Activated CD4-positive, alpha-beta T cell treated with anti-CD3 and anti-CD28 coated beads for 36 hours (primary cell): ENCODE measurements around the gene PBLD. TPM values are rescaled to one million over a fixed set of nuclear protein-coding genes. Genes with fewer than 3 reads are reported as not detected.
"Not testable (repeated sequence)": the region's sequence is repeated elsewhere in the genome, so short reads cannot be mapped to it uniquely, and the experiment has no call there.

Source experiments
- ATAC-seq: fragments of 200-7000 bp; cut with Tn5 transposase; one replicate; pipeline ENCODE4 v1.10.0; 2021; ENCODE audit warnings: mild to moderate bottlenecking, moderate library complexity
- CTCF ChIA-PET: fragments of 350-600 bp; sonication (Branson Sonifier 250); formaldehyde crosslinking; loops from one replicate; lab custom pipeline; 2021; ENCODE audit warnings: antibody characterized with exemption; lab: Charles Lee
- POLR2A ChIA-PET: fragments of 350-600 bp; sonication (Branson Sonifier 250); formaldehyde crosslinking; loops from one replicate; lab custom pipeline; 2021; ENCODE audit warnings: antibody characterized with exemption, inconsistent platforms; lab: Charles Lee
- DNase-seq: peaks from one replicate; pipeline ENCODE4 v3.0.0-alpha.2; 2020
- H3K27ac Mint-ChIP-seq: one replicate; pipeline ENCODE4 v1.8.0; 2021; ENCODE audit warnings: mixed read lengths
- H3K27me3 Mint-ChIP-seq: one replicate; pipeline ENCODE4 v1.8.0; 2021; ENCODE audit warnings: mixed read lengths
- H3K36me3 Mint-ChIP-seq: one replicate; pipeline ENCODE4 v1.8.0; 2021; ENCODE audit warnings: low read depth, mixed read lengths
- H3K4me1 Mint-ChIP-seq: one replicate; pipeline ENCODE4 v1.8.0; 2021; ENCODE audit warnings: mixed read lengths
- H3K4me3 Mint-ChIP-seq: one replicate; pipeline ENCODE4 v1.8.0; 2021; ENCODE audit warnings: mild to moderate bottlenecking, moderate library complexity, mixed read lengths
- H3K9me3 Mint-ChIP-seq: one replicate; pipeline ENCODE4 v1.8.0; 2021; ENCODE audit warnings: low read depth, mixed read lengths
- intact Hi-C, 2 experiments: fragments of 100-400 bp; cut with DNase I in 1 of 2; cut with micrococcal nuclease in 1 of 2; formaldehyde crosslinking; loops; one replicate each; pipeline versions ENCODE4 v1.14.2 to v1.15.1; 2022 to 2024; cut with DNase I, micrococcal nuclease
- total RNA-seq, 2 experiments: library from RNA; stranded (reverse); gene quantifications; one replicate each; pipeline ENCODE4 v1.2.3, GENCODE V29; 2021

The PBLD gene
- total RNA-seq, 2 experiments from 2014 or later = 1.1 to 1.2 TPM

- H3K9me3 Mint-ChIP-seq = no peaks in the 10 kb centered on the region
- no peaks in the 10 kb centered on the region for H3K36me3 Mint-ChIP-seq
- DNase-seq = no peak
- H3K4me1 Mint-ChIP-seq = peaks cover 7% of the 10 kb centered on the region
- no peak overlapping the region for H3K4me3 Mint-ChIP-seq
- ATAC-seq = no peak
- intact Hi-C loops = no loop called here
- H3K27ac Mint-ChIP-seq = no peak overlapping the region
- POLR2A ChIA-PET = no interaction called here
- CTCF ChIA-PET = no interaction called here
- H3K27me3 Mint-ChIP-seq = peaks cover 3% of the 10 kb centered on the region
Measured at GRCh38 chr10:68251151-68251550, 81.6 kb downstream of the PBLD start.

DNA sequence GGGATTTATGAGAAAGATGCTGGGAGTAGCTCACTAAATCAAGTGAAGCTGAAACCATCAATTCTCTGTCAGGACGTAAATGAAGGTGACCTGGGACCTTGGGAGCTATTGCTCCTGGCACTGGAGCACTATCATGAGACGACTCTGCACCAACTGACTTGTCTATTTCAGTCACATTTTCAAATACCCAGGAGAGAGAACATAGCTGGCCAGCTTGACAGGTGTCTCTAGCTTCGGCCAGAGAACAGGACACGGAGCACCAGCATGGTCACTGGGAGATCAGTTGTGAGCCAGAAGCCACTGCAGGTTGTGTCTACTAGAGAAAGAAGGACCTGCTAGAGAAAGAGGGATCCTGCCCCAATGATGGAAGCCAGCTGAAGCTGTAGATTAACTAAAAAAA lies 83.4 kb downstream of the PBLD start:
- ChIA-PET CTCF (interaction anchor here (0.8 kb wide), 1 partner anchor 52 kb away, joined by 3 read pairs; no protein-coding TSS in a partner anchor), POLR2A (no interaction called here)
- no peak for DNase-seq
- Mint-ChIP-seq H3K4me1 (peaks cover 7% of the 10 kb centered on the region), H3K27me3 (no peaks in the 10 kb centered on the region), H3K27ac (no peak overlapping the region), H3K9me3 (no peaks in the 10 kb centered on the region), H3K4me3 (no peak overlapping the region), H3K36me3 (no peaks in the 10 kb centered on the region)
- intact Hi-C loops = no loop called here
- ATAC-seq = no peak

- intact Hi-C loops = no loop called here
- POLR2A ChIA-PET = interaction anchor here (0.7 kb wide), 1 partner anchor 12 kb away, joined by 6 read pairs; no protein-coding TSS in a partner anchor
- H3K27ac Mint-ChIP-seq = no peak overlapping the region
Measured at GRCh38 chr10:68247931-68248330, 84.8 kb downstream of the PBLD start.

GRCh38 chr10:68246397-68246796 lies 86.3 kb downstream of the PBLD start:
- POLR2A ChIA-PET = not testable (repeated sequence)

More at GRCh38 chr10:68247931-68248330, 84.8 kb downstream of the PBLD start:
- Mint-ChIP-seq H3K4me3 (no peak overlapping the region), H3K4me1 (peaks cover 7% of the 10 kb centered on the region), H3K36me3 (no peaks in the 10 kb centered on the region), H3K27me3 (no peaks in the 10 kb centered on the region), H3K9me3 (no peaks in the 10 kb centered on the region)
- CTCF ChIA-PET = interaction anchor here (0.7 kb wide), 1 partner anchor 345 kb away, joined by 4 read pairs; no protein-coding TSS in a partner anchor
- ATAC-seq = no peak
- no peak for DNase-seq

GRCh38 chr10:68242051-68242450 lies 90.7 kb downstream of the PBLD start:
- no peak for ATAC-seq
- H3K36me3 Mint-ChIP-seq = no peaks in the 10 kb centered on the region
- no peaks in the 10 kb centered on the region for H3K9me3 Mint-ChIP-seq
- ChIA-PET CTCF (no interaction called here), POLR2A (no interaction called here)
- DNase-seq = no peak
- H3K27ac Mint-ChIP-seq = no peak overlapping the region
- no peaks in the 10 kb centered on the region for H3K27me3 Mint-ChIP-seq
- H3K4me3 Mint-ChIP-seq = no peak overlapping the region
- intact Hi-C loops = no loop called here
- H3K4me1 Mint-ChIP-seq = no peaks in the 10 kb centered on the region

More at GRCh38 chr10:68246397-68246796, 86.3 kb downstream of the PBLD start:
- H3K9me3 Mint-ChIP-seq, H3K27me3 Mint-ChIP-seq, H3K27ac Mint-ChIP-seq, H3K36me3 Mint-ChIP-seq, ATAC-seq, H3K4me1 Mint-ChIP-seq, DNase-seq, intact Hi-C loops, H3K4me3 Mint-ChIP-seq: not testable (repeated sequence)
- CTCF ChIA-PET = interaction anchor here (0.8 kb wide), 1 partner anchor 360 kb away, joined by 3 read pairs; no protein-coding TSS in a partner anchor

- H3K36me3 Mint-ChIP-seq = no peaks in the 10 kb centered on the region
- intact Hi-C loops = no loop called here
- H3K9me3 Mint-ChIP-seq = no peaks in the 10 kb centered on the region
- no peaks in the 10 kb centered on the region for H3K27me3 Mint-ChIP-seq
- no peaks in the 10 kb centered on the region for H3K4me1 Mint-ChIP-seq
- H3K4me3 Mint-ChIP-seq = no peak overlapping the region
- CTCF ChIA-PET = interaction anchor here (0.5 kb wide), 1 partner anchor 44 kb away, joined by 3 read pairs; no protein-coding TSS in a partner anchor
- H3K27ac Mint-ChIP-seq = no peak overlapping the region
- POLR2A ChIA-PET = no interaction called here
- ATAC-seq (no peak), DNase-seq (no peak)
Measured at GRCh38 chr10:68239596-68240150, 93.1 kb downstream of the PBLD start.

GRCh38 chr10:68239069-68239468 lies 93.7 kb downstream of the PBLD start:
- CTCF ChIA-PET = no interaction called here
- POLR2A ChIA-PET = no interaction called here
- no peaks in the 10 kb centered on the region for H3K9me3 Mint-ChIP-seq

DNA sequence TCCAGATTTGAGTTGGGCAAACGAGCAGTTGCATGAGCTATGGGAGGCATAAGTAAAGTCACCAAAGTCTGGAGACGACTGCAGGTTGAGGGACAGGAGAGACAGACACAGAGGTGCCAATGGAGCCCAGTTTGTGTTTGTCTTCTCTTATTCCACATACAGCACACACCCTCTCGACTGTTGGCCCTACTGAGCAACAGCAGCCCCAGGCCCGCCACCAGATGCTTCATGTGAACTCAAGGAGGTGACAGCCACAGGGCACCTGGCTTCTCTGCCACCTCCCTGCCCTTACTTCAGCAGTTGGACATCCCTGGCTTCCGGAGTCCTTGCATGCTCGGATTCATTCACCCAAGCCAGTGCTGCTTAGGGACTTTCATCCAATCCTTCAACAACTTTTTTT lies 94.4 kb downstream of the PBLD start:
- ATAC-seq (no peak), DNase-seq (no peak)
- Mint-ChIP-seq H3K4me3 (no peak overlapping the region), H3K36me3 (no peaks in the 10 kb centered on the region), H3K9me3 (no peaks in the 10 kb centered on the region), H3K4me1 (no peaks in the 10 kb centered on the region), H3K27ac (no peak overlapping the region), H3K27me3 (peaks cover 6% of the 10 kb centered on the region)
- ChIA-PET POLR2A (no interaction called here), CTCF (no interaction called here)
- intact Hi-C loops = no loop called here

More at GRCh38 chr10:68239069-68239468, 93.7 kb downstream of the PBLD start:
- Mint-ChIP-seq H3K27me3 (no peaks in the 10 kb centered on the region), H3K4me1 (no peaks in the 10 kb centered on the region), H3K4me3 (no peak overlapping the region), H3K27ac (no peak overlapping the region), H3K36me3 (no peaks in the 10 kb centered on the region)
- ATAC-seq (no peak), DNase-seq (no peak)
- intact Hi-C loops = no loop called here

GRCh38 chr10:68237173-68237572 lies 95.6 kb downstream of the PBLD start:
- DNase-seq (no peak), ATAC-seq (no peak)
- Mint-ChIP-seq H3K27me3 (peaks cover 12% of the 10 kb centered on the region), H3K9me3 (no peaks in the 10 kb centered on the region), H3K4me1 (no peaks in the 10 kb centered on the region), H3K4me3 (no peak overlapping the region), H3K36me3 (no peaks in the 10 kb centered on the region), H3K27ac (no peak overlapping the region)
- CTCF ChIA-PET = interaction anchor here (1.5 kb wide), 1 partner anchor 65 kb away, joined by 4 read pairs; no protein-coding TSS in a partner anchor
- POLR2A ChIA-PET = interaction anchor here (0.6 kb wide), 1 partner anchor 57 kb away, joined by 5 read pairs; no protein-coding TSS in a partner anchor
- intact Hi-C loops = no loop called here

GRCh38 chr10:68235581-68235980 lies 97.1 kb downstream of the PBLD start:
- H3K27ac Mint-ChIP-seq = no peak overlapping the region
- H3K9me3 Mint-ChIP-seq = no peaks in the 10 kb centered on the region
- ATAC-seq = no peak
- H3K27me3 Mint-ChIP-seq = peaks cover 21% of the 10 kb centered on the region
- DNase-seq = no peak
- H3K36me3 Mint-ChIP-seq = no peaks in the 10 kb centered on the region
- H3K4me3 Mint-ChIP-seq = no peak overlapping the region
- H3K4me1 Mint-ChIP-seq = peaks cover 7% of the 10 kb centered on the region
- POLR2A ChIA-PET = no interaction called here
- CTCF ChIA-PET = interaction anchor here (0.7 to 1.0 kb wide), 4 partner anchors 21 to 79 kb away, joined by 3 to 4 read pairs (median 4); no protein-coding TSS in a partner anchor
- intact Hi-C loops = no loop called here

- Mint-ChIP-seq H3K9me3 (no peaks in the 10 kb centered on the region), H3K4me1 (peaks cover 7% of the 10 kb centered on the region), H3K4me3 (no peak overlapping the region), H3K27ac (no peak overlapping the region), H3K27me3 (peaks cover 22% of the 10 kb centered on the region), H3K36me3 (no peaks in the 10 kb centered on the region)
- ChIA-PET POLR2A (no interaction called here), CTCF (interaction anchor here (0.7 to 1.0 kb wide), 3 partner anchors 20 to 74 kb away, joined by 3 to 4 read pairs (median 4); no protein-coding TSS in a partner anchor)
- ATAC-seq (no peak), DNase-seq (no peak)
- intact Hi-C loops = no loop called here
Measured at GRCh38 chr10:68235111-68235510, 97.6 kb downstream of the PBLD start.

DNA sequence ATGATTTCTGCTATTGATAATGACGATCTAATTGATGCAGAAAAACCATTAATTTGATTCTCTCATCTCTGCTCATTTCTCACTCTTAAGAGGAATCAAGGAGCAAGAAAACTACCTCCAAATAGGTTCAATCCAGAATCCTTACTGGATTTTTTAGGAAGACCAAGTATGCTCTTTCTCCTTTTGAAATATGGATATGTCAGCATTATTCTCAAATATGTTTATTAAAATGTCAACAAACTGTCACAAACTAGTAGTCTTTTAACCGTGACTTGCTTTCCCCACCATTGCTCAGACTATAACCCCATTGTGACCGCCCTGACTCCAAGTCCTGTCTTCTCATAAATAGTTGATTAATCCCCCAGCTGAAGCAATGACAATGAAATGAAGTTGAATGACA lies 99.7 kb downstream of the PBLD start:
- ATAC-seq (no peak), DNase-seq (no peak)
- CTCF ChIA-PET = interaction anchor here (1.2 kb wide), 1 partner anchor 378 kb away, joined by 4 read pairs; no protein-coding TSS in a partner anchor
- Mint-ChIP-seq H3K27me3 (peaks cover 32% of the 10 kb centered on the region), H3K36me3 (no peaks in the 10 kb centered on the region), H3K27ac (no peak overlapping the region), H3K4me1 (peaks cover 7% of the 10 kb centered on the region), H3K9me3 (no peaks in the 10 kb centered on the region), H3K4me3 (no peak overlapping the region)
- intact Hi-C loops = no loop called here
- POLR2A ChIA-PET = no interaction called here
